GM18870 (cell line): ENCODE measurements around the gene TMEM125.

ENCODE experiments used
- ATAC-seq: cut with Tn5 transposase; IDR thresholded peaks from one replicate; pipeline ENCODE4 v1.9.1; 2021; ENCODE audit warnings: moderate library complexity; ENCODE audit not compliant: unreplicated experiment

TMEM125 gene

DNA sequence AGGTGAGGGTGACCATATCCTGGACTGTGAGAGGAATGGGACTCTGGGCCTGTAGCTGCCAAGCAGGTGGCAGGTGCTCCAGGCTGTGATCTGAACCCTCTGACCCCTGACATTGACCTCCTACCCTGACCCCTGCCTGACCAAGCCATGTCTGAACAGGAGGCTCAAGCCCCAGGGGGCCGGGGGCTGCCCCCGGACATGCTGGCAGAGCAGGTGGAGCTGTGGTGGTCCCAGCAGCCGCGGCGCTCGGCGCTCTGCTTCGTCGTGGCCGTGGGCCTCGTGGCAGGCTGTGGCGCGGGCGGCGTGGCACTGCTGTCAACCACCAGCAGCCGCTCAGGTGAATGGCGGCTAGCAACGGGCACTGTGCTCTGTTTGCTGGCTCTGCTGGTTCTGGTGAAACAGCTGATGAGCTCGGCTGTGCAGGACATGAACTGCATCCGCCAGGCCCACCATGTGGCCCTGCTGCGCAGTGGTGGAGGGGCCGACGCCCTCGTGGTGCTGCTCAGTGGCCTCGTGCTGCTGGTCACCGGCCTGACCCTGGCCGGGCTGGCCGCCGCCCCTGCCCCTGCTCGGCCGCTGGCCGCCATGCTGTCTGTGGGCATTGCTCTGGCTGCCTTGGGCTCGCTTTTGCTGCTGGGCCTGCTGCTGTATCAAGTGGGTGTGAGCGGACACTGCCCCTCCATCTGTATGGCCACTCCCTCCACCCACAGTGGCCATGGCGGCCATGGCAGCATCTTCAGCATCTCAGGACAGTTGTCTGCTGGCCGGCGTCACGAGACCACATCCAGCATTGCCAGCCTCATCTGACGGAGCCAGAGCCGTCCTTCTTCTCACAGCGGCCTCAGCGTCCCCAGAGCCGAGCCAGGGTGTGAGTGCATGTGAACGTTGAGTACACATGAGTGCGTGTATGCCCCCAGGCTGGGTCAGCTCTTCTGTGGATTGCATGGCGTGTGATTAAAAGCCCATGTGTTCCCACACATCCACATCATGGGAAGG, 3.1 kb downstream of the TMEM125 start:
- ATAC-seq, result no peak

GRCh38 chr1:43273708-43274107, 3.9 kb downstream of the TMEM125 start:
- no peak for ATAC-seq

DNA sequence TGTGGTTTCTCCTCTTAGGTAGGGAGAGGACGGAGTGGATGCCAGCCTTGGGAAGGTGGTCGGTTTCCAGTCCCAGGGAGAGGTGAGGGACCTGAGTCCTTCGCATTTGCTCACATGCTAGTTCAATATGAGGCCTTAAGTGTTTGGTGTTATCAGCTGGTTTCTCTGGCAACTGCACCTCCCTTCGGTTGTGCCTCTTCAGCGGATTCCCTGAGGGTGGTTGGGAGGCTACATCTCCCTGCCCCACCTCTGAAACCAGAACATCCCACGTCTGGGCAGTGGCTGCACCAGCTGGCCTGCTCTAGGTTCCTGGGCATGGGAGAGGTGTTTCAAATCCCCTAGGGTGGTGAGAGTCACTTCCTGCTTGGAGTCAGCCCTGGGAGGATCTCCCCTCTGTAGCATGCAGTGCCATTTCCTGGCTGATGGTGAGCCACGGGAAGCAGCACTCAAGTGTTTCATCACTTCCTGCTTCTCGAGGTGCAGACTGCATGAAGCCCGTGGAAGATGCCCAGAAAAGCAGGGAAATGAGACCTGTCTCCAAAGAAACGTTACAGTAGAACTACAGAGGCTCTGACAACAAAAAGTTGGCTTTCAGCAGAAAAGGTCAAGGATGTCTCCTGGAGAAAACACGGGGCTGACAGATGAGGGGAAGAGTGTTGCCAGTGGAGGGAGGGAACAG, 4.5 kb downstream of the TMEM125 start:
- ATAC-seq, result no peak

GRCh38 chr1:43274804-43275180, 5.0 kb downstream of the TMEM125 start:
- no peak for ATAC-seq

- ATAC-seq, result no peak
Measured at GRCh38 chr1:43275826-43276620, 6.2 kb downstream of the TMEM125 start.

GRCh38 chr1:43276673-43277072, 6.9 kb downstream of the TMEM125 start:
- no peak for ATAC-seq

DNA sequence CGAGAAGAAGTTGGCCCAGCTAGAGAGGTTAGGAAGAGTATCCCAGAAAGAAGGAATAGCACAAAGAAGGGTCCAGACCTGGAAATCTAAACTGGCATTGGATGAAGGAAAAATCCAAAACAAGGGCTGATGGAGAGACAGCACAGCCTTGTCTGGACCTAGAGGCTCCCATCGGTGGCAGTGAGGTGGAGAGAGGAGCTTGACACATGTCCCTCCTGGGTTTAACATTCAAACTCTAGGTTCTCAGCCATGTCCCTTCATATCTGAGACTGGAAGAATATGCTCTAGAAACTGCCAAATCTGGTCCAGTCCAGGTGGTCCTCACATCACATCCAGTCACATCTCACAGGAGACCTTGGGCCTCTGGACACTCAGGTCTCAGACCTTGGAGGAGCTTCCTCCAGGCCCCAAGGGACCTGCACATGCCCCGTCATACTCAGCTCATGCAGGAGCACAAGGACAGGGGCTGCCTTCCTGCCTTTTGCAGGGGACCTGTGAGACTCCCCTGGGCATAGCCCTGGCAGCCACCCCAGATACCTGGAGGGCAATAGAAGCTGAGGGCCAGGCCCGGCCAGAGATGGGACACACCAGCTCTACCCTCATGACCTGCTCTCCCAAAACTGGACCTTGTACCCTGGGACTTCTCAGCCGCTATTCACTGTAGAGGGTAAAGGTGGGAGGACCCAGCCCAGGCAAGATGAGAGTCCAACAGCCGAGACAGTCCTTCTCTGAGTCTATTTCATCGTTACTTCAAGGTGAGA, 7.5 kb downstream of the TMEM125 start:
- no peak for ATAC-seq

DNA sequence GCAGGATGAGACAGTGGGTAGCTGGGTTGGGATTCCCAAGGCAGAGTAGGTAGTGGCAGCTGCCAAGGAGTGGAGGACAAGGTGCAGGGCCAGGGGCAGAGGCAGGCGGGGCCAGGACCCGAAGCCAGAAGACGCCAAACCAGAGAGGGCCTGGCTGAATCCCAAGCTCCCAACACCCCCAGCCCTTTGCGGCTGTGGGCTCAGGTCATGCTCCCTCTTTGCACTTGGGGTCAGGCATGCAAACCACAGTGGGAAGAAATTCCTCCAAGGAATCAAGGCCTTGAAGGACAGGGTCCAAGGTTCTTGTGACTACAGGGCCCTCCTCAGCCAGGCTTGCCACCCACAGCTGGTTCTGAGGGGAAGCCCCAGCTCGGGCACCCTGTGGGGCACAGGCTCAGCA, 9.4 kb downstream of the TMEM125 start:
- no peak for ATAC-seq

DNA sequence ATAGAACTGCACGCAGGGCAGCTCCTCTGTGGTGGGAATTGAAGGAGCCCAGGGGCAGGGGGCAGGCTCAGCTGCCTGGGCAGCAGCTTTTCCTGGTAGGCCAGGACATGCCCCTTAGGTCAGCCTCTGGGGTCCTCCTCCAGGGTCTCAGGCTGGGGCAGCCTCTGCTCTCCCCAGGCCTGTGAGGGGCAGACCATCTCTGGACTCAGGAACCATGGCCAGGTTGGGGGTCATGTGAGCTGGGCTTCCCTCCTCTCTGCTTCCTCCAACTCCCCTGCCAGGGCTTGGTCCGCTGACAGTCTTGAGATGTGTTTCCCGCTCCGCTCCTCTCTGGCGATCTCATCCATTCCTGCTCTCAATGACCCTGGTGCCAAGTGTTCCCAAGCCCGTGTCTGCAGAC, 9.9 kb downstream of the TMEM125 start:
- ATAC-seq, result no peak

GRCh38 chr1:43280692-43281091, 10.9 kb downstream of the TMEM125 start:
- no peak for ATAC-seq

GRCh38 chr1:43282220-43283195, 12.7 kb downstream of the TMEM125 start:
- no peak for ATAC-seq

DNA sequence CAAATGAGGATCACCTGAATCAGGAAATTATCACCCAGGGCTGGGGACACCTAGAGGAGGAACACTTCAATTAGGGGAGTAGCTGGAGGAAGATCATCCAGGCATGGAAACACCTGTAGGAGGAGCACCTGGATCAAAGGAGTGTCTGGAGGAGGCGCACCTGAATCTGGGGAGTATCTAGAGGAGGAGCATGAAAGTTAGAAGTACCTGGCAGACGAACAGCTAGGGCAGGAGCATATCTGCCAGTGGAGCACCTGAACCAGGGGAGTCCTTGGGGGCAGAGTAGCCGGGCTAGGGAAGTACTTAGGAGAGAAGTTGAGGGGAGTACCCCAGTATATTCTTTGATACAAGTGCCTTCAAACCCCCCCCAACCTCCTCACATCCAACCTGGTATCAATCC, 14.3 kb downstream of the TMEM125 start:
- ATAC-seq, result no peak

DNA sequence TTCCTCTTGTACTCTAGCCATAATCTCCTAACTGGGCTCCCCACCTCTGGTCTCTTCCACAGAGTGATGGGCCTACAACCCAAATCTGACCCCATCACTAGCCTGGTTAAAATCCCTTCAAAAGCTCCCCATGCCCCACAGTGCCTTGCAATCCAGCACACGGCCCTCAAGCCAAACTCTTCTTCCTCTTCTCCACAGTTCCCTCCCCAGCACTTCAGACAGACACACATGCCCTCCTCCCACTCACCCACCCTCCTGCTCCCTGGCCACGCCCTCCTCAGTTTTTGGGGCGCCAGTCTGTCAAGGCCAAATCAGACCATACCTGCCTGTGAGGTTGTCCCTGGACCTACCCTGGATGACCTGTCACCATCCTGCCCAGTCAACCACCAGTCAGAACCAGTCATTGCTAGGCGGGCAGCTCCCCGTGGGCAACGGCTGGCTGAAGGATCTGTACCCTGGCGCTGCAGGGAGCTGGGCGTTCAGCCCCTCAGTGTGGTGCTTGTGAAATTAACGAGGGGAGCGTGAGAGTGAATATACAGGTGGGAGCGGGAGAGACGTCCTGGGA, 14.8 kb downstream of the TMEM125 start:
- ATAC-seq, result no peak

DNA sequence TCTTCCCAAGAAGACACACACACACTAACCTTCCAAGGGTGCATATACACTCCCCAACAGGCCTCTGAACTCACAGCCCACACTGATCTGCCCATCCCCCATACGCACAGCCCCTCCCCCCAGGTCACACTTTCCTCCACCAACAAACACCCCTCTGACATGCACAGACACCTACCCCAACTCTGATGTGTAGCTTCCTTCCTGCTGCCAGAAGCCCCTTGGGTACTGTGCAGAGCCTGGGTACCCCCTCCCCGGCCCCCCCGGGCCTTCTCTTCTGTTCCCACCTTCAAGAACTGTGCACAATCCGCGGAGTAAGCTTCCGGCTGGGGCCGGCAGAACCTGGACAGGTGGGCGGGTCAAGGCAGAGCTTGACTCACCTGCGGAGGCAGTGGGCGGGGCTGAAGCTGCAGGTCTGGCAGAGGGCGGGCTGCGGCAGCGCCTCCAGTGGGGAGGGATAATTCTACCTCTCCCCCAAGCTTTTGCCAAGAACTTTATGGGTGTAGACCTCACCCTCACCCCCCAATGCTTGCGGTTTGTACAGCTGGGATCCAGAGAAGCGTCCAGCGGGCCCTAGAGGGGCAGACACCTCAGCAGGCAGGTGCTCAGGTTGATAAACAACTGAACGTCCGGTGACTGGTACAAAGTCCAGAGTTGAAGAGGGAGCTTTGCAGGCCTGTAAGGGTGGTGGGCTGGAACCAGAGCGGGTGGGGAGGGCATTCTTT, 15.6 kb downstream of the TMEM125 start, which contains the start of gene C1orf210:
Gene C1orf210 (minus strand): TSS at position 313 of the 722 bp plus-strand sequence. CDS start 2,311 bp downstream, outside the sequence.
- ATAC-seq, result no peak

- ATAC-seq, result no peak
Measured at GRCh38 chr1:43286115-43286514, 16.3 kb downstream of the TMEM125 start.

- no peak for ATAC-seq
Measured at GRCh38 chr1:43286533-43286932, 16.8 kb downstream of the TMEM125 start.

DNA sequence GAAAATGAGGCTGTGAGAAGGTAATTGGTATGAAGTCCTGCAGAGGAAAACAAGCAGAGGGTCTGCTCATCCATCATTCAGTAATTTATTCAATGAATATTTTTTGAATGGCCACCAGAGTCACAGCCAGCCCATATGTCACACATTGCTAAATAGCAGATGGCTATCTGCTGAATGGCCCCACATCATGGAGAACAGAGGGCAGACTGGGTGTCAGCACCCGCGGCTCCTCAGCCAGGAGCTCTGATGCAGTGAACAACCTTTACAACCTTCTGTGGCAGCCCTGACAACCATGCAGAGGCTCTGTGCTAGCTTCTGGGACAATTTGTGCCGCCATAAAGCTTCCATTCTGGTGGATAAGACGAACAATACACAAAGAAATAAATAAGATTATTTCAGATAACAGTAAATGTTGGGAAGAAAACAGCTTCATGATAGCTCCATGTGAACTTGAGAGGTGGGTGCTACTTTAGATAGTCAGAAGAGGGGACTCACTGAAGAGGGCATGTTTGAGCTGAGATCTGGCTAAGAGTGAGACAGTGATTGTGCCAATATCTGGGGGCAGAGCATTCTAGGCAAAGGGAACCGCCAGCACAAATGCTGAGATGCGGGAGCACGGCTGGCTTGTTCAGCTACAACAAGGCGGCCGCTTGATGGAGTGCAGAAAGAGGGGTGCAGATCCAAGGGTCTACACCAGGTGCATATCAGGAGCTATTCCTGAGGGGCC, 18.4 kb downstream of the TMEM125 start:
- no peak for ATAC-seq
